ENCODE measurements around the gene OR5C1. TPM values are rescaled to one million over a fixed set of nuclear protein-coding genes. Genes with fewer than 3 reads are reported as not detected.
"Not testable (repeated sequence)": the region's sequence is repeated elsewhere in the genome, so short reads cannot be mapped to it uniquely, and the experiment has no call there.

Gene OR5C1
- total and polyA plus RNA-seq, 4 donors = not detected

DNA sequence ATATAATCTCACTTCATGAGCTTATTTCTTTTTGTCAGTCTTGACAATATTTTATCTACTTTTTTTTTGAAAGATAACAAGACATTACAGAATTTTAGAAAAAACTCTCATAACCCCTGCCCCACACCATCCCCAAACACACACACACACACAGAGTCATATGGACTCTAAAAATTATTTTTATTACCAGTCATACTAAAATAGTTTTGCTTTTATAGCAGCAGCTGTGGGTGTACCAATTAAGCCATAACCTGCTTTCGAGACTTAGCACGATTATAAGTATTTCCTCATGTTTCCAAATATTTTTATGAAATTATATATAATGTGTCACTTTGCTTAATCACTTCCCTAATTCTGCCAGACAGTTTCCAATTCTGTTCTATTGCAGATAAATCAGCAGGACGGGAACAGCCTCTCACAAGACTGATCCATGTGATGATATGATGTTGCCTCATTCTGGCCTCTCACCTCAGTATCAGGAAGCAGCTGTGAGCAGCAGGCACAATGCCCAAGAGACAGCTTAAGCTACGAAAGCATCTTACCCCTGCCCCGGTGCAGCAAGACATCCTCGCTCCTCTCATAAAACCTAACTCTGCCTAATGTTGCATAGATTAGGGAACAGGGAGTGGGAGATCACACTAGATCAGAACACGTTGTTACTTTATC, 32.7 kb downstream of the OR5C1 start:
- H3K4me1 ChIP-seq (ENCODE audit: control insufficient read depth, insufficient read depth, low read length) = peaks cover under 1% of the 10 kb centered on the region
- no peaks in the 10 kb centered on the region for H3K9me3 ChIP-seq (ENCODE audit: control insufficient read depth, insufficient read depth, low read length)
- H3K27me3 ChIP-seq (ENCODE audit: control insufficient read depth, insufficient read depth, low read length) = no peaks in the 10 kb centered on the region
- no peak for DNase-seq (ENCODE audit: low read depth in 4 of 6, low spot score in 6 of 6)
- peaks cover 29% of the 10 kb centered on the region for H3K36me3 ChIP-seq (ENCODE audit: control insufficient read depth, insufficient read depth, low read length)
- H3K4me3 ChIP-seq (ENCODE audit: low read depth, low read length) = no peak overlapping the region
- H3K27ac ChIP-seq (ENCODE audit: low read depth, low read length) = no peak overlapping the region
- WGBS (ENCODE audit: insufficient coverage) = 40% methylated on average over 1 of the region's 7 CpGs

GRCh38 chr9:122822056-122822455, 33.3 kb downstream of the OR5C1 start:
- Histone ChIP-seq H3K4me3 (ENCODE audit: low read depth, low read length) (no peak overlapping the region), H3K36me3 (ENCODE audit: control insufficient read depth, insufficient read depth, low read length) (peaks cover 29% of the 10 kb centered on the region), H3K27me3 (ENCODE audit: control insufficient read depth, insufficient read depth, low read length) (no peaks in the 10 kb centered on the region), H3K27ac (ENCODE audit: low read depth, low read length) (no peak overlapping the region), H3K9me3 (ENCODE audit: control insufficient read depth, insufficient read depth, low read length) (no peaks in the 10 kb centered on the region), H3K4me1 (ENCODE audit: control insufficient read depth, insufficient read depth, low read length) (peaks cover 7% of the 10 kb centered on the region)
- WGBS (ENCODE audit: insufficient coverage) = 100% methylated on average over 3 of the region's 6 CpGs
- no peak for DNase-seq (ENCODE audit: low read depth in 4 of 6, low spot score in 6 of 6)

DNA sequence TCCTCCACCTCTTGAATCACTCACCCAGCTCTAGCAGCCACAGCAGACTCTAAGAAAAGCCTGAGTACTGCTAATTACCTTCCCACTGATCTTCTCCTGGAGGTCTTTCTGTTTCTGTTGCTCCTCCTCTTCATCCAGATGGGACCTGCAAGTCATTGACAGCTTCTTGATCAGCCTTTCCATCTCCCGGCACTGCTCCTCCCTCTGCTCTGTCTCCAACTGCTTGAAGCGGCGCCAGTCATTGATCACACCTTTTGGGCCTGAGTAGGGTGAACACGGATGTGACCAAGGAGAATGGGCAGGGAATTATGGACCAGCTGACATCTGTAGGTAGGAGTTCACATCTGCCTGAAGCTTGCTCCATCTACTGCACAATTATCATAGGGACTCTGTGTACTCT, 34.2 kb downstream of the OR5C1 start:
- 82% methylated on average over 3 of the region's 4 CpGs for WGBS (ENCODE audit: insufficient coverage)
- no peak for DNase-seq (ENCODE audit: low read depth in 4 of 6, low spot score in 6 of 6)
- Histone ChIP-seq H3K27me3 (ENCODE audit: control insufficient read depth, insufficient read depth, low read length) (no peaks in the 10 kb centered on the region), H3K36me3 (ENCODE audit: control insufficient read depth, insufficient read depth, low read length) (peaks cover 24% of the 10 kb centered on the region), H3K4me3 (ENCODE audit: low read depth, low read length) (no peak overlapping the region), H3K9me3 (ENCODE audit: control insufficient read depth, insufficient read depth, low read length) (no peaks in the 10 kb centered on the region), H3K4me1 (ENCODE audit: control insufficient read depth, insufficient read depth, low read length) (peaks cover 15% of the 10 kb centered on the region), H3K27ac (ENCODE audit: low read depth, low read length) (no peak overlapping the region)

DNA sequence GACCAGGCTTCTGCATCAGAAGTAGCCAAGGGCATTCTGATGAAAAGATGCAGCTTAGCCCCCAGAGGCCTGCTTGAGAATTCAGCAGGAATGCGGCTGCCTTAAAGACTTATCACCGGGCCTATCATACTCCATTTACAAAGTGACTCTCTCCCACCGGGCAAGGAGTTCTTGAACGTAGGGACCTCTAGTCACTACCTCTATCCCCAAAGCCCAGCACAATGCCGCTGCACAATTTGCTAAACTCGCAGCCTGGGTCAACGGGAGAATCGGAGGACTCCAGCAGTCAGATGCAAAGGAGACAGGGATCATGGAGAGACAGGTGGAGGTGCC, 39.0 kb downstream of the OR5C1 start:
- H3K27me3 ChIP-seq (ENCODE audit: control insufficient read depth, insufficient read depth, low read length) = no peaks in the 10 kb centered on the region
- H3K36me3 ChIP-seq (ENCODE audit: control insufficient read depth, insufficient read depth, low read length) = peaks cover 11% of the 10 kb centered on the region
- WGBS (ENCODE audit: insufficient coverage) = 0% methylated on average over 8 of the region's 8 CpGs
- H3K4me1 ChIP-seq (ENCODE audit: control insufficient read depth, insufficient read depth, low read length) = peaks cover 20% of the 10 kb centered on the region
- no peaks in the 10 kb centered on the region for H3K9me3 ChIP-seq (ENCODE audit: control insufficient read depth, insufficient read depth, low read length)
- peak overlapping the region; percentile 94 for H3K27ac ChIP-seq (ENCODE audit: low read depth, low read length)
- peak overlapping the region; percentile 90 for H3K4me3 ChIP-seq (ENCODE audit: low read depth, low read length)
- peak in 1 of 6 donors; percentile 41 for DNase-seq (ENCODE audit: low read depth in 4 of 6, low spot score in 6 of 6)

- DNase-seq (ENCODE audit: low read depth in 4 of 6, low spot score in 6 of 6); H3K9me3 ChIP-seq (ENCODE audit: control insufficient read depth, insufficient read depth, low read length); H3K36me3 ChIP-seq (ENCODE audit: control insufficient read depth, insufficient read depth, low read length); H3K27me3 ChIP-seq (ENCODE audit: control insufficient read depth, insufficient read depth, low read length): not testable (repeated sequence)
- H3K4me1 ChIP-seq (ENCODE audit: control insufficient read depth, insufficient read depth, low read length) = peaks cover 20% of the 10 kb centered on the region
- peak overlapping the region; percentile 90 for H3K4me3 ChIP-seq (ENCODE audit: low read depth, low read length)
- peak overlapping the region; percentile 94 for H3K27ac ChIP-seq (ENCODE audit: low read depth, low read length)
- 64% methylated on average over 12 of the region's 18 CpGs for WGBS (ENCODE audit: insufficient coverage)
Observed at GRCh38 chr9:122828965-122829284, 40.2 kb downstream of the OR5C1 start.

DNA sequence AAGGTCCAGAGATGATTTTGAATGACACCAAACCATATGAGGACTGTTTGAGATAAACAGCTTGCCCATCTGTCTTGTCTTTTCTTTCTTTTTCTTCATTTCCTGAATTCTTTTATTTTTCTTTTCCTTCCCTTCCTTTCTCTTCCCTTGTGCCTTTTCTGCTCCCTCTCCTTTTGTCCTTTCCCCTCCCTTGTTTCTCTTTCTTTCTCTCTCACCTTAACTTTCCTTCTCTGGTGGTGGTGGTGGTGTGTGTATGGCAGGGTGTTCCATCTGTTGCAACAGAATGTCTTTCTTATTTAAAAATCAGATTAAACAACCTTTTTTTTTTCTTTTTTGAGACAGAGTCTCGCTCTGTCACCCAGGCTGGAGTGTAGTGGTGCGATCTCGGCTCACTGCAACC, 43.5 kb downstream of the OR5C1 start:
- H3K4me3 ChIP-seq (ENCODE audit: low read depth, low read length) = no peak overlapping the region
- H3K36me3 ChIP-seq (ENCODE audit: control insufficient read depth, insufficient read depth, low read length) = no peaks in the 10 kb centered on the region
- WGBS (ENCODE audit: insufficient coverage) = no CpG with 5 or more reads among the region's 3 CpGs

GRCh38 chr9:122835313-122835731, 46.6 kb downstream of the OR5C1 start:
- no peaks in the 10 kb centered on the region for H3K27me3 ChIP-seq (ENCODE audit: control insufficient read depth, insufficient read depth, low read length)
- no peaks in the 10 kb centered on the region for H3K36me3 ChIP-seq (ENCODE audit: control insufficient read depth, insufficient read depth, low read length)
- H3K4me3 ChIP-seq (ENCODE audit: low read depth, low read length) = no peak overlapping the region
- peak in 1 of 6 donors; percentile 67 for DNase-seq (ENCODE audit: low read depth in 4 of 6, low spot score in 6 of 6)
- 62% methylated on average over 2 of the region's 4 CpGs for WGBS (ENCODE audit: insufficient coverage)
- H3K27ac ChIP-seq (ENCODE audit: low read depth, low read length) = no peak overlapping the region
- H3K4me1 ChIP-seq (ENCODE audit: control insufficient read depth, insufficient read depth, low read length) = no peaks in the 10 kb centered on the region
- H3K9me3 ChIP-seq (ENCODE audit: control insufficient read depth, insufficient read depth, low read length) = no peaks in the 10 kb centered on the region

More for the DNA sequence above, 43.5 kb downstream of the OR5C1 start:
- H3K27ac ChIP-seq (ENCODE audit: low read depth, low read length) = no peak overlapping the region
- DNase-seq (ENCODE audit: low read depth in 4 of 6, low spot score in 6 of 6) = no peak
- H3K4me1 ChIP-seq (ENCODE audit: control insufficient read depth, insufficient read depth, low read length) = peaks cover 12% of the 10 kb centered on the region
- H3K27me3 ChIP-seq (ENCODE audit: control insufficient read depth, insufficient read depth, low read length) = no peaks in the 10 kb centered on the region
- H3K9me3 ChIP-seq (ENCODE audit: control insufficient read depth, insufficient read depth, low read length) = no peaks in the 10 kb centered on the region

DNA sequence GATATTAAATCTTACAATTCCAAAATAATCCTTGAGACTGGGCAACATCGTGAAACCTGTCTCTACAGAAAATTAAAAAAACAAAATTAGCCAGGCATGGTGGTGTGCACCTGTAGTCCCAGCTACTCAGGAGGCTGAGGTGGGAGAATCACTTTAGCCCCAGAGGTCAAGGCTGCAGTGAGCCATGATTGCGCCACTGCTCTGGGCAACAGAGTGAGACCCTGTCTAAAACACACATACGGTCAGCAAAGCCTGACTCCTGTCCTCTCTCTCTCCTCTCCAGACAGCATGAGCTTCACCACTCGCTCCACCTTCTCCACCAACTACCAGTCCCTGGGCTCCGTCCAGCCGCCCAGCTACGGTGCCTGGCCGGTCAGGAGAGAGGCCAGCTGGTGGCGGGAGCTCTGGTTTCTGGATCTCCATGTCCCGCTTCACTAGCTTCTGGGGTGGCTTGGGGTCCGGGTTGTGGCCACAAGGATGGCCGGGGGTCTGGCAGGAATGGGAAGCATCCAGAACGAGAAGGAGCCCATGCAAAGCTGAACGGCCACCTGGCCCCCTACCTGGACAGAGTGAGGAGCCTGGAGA, 48.6 kb downstream of the OR5C1 start:
- Histone ChIP-seq H3K9me3 (ENCODE audit: control insufficient read depth, insufficient read depth, low read length) (no peaks in the 10 kb centered on the region), H3K4me1 (ENCODE audit: control insufficient read depth, insufficient read depth, low read length) (no peaks in the 10 kb centered on the region), H3K27ac (ENCODE audit: low read depth, low read length) (no peak overlapping the region), H3K36me3 (ENCODE audit: control insufficient read depth, insufficient read depth, low read length) (no peaks in the 10 kb centered on the region), H3K4me3 (ENCODE audit: low read depth, low read length) (no peak overlapping the region), H3K27me3 (ENCODE audit: control insufficient read depth, insufficient read depth, low read length) (no peaks in the 10 kb centered on the region)
- WGBS (ENCODE audit: insufficient coverage) = 94% methylated on average over 13 of the region's 14 CpGs
- no peak for DNase-seq (ENCODE audit: low read depth in 4 of 6, low spot score in 6 of 6)

- 75% methylated on average over 3 of the region's 3 CpGs for WGBS (ENCODE audit: insufficient coverage)
- H3K27ac ChIP-seq (ENCODE audit: low read depth, low read length); H3K9me3 ChIP-seq (ENCODE audit: control insufficient read depth, insufficient read depth, low read length); H3K4me1 ChIP-seq (ENCODE audit: control insufficient read depth, insufficient read depth, low read length); DNase-seq (ENCODE audit: low read depth in 4 of 6, low spot score in 6 of 6); H3K36me3 ChIP-seq (ENCODE audit: control insufficient read depth, insufficient read depth, low read length); H3K4me3 ChIP-seq (ENCODE audit: low read depth, low read length); H3K27me3 ChIP-seq (ENCODE audit: control insufficient read depth, insufficient read depth, low read length): not testable (repeated sequence)
Observed at GRCh38 chr9:122838441-122838840, 49.7 kb downstream of the OR5C1 start.

Measured in spinal cord (tissue), 10 donors.